Pancreas (tissue), 10 donors: Measurements from ENCODE around the gene TNIK. TPM values are rescaled to one million over a fixed set of nuclear protein-coding genes. Genes with fewer than 3 reads are reported as not detected.
A peak's percentile ranks its signal among the peaks of the same experiment; 100 is the strongest.

Source experiments
- ATAC-seq, 4 donors: fragments of 200-7000 bp; cut with Tn5 transposase; one replicate each; pipeline versions ENCODE4 v1.8.0 to v1.9.1; 2020; ENCODE audit warnings: mild to moderate bottlenecking in 4 of 4, moderate library complexity in 4 of 4
- DNase-seq, 6 donors: peaks; one replicate each; pipeline ENCODE4 v3.0.0-alpha.2; 2020
- FAIRE-seq: peaks from 2 replicates; lab custom pipeline; 2012; peaks lifted over from hg19 to GRCh38; lab: Jason Lieb, UNC
- H3K27ac ChIP-seq, 4 donors: fragments of 200-600 bp; sonication (generic); 1 replicate in 3 of 4; 2 replicates in 1 of 4; pipeline versions ENCODE4 v1.5.0 to v1.8.0; 2020
- H3K27me3 ChIP-seq, 4 donors: fragments of 200-600 bp; one replicate each; pipeline ENCODE4 v1.8.0; 2021
- H3K36me3 ChIP-seq, 3 donors: fragments of 200-600 bp; sonication (generic) in 1 of 3; one replicate each; pipeline versions ENCODE4 v1.5.0 to v1.8.0; 2020 to 2021
- H3K4me1 ChIP-seq, 3 donors: fragments of 200-600 bp; one replicate each; pipeline ENCODE4 v1.8.0; 2021
- H3K4me3 ChIP-seq, 4 donors: fragments of 200-600 bp; sonication (generic) in 2 of 4; one replicate each; pipeline versions ENCODE4 v1.5.0 to v1.8.0; 2020 to 2021
- H3K9me3 ChIP-seq, 4 donors: fragments of 200-600 bp; one replicate each; pipeline ENCODE4 v1.8.0; 2021
- CTCF ChIP-seq, 4 donors: fragments of 200-600 bp; sonication (generic) in 3 of 4; IDR thresholded peaks; one replicate each; pipeline versions ENCODE4 v1.5.0 to v1.8.0; 2021; ENCODE audit warnings: antibody characterized with exemption in 4 of 4
- WGBS, 2 donors: extraction: QIAGEN DNeasy Blood & Tissue Kit; methylation state at CpG; one replicate each; pipeline ENCODE4 v1.1.7; 2013; 5-methylcytosine and 5-hydroxymethylcytosine counted together
- intact Hi-C, 3 donors: fragments of 100-400 bp; cut with DNase I; formaldehyde crosslinking; loops; one replicate each; pipeline versions ENCODE4 v1.11.1 to v1.14.2; 2022
- polyA plus RNA-seq, 2 donors: library from polyadenylated mRNA; stranded (reverse); fragments of 200-250 nt; gene quantifications; one replicate each; pipeline ENCODE4 v1.2.3, GENCODE V29; 2013
- total RNA-seq, 6 donors: library from RNA; stranded (reverse); fragmentation: NEBNext Ultra II Directional in 4 of 6; extraction: Animal tissue kit (Norgen Biotek cat#: 25700) in 4 of 6; gene quantifications; one replicate each; pipeline versions ENCODE4 v1.2.1 to v1.2.4, GENCODE V29; 2021 to 2023
- donor health status: healthy with polysubstance abuse.
- donor health status: DM: no; HTN: no; CAD: no; lungs with moderate emphysema.
- donor health status: DM: no; HTN: no; CAD: no.
- donor health status: control.
- donor health status: control.
- donor health status: Bipolar disorder and iron deficiency.
- donor health status: DM: yes; HTN: yes; CAD: no.
- donor health status: DM: no; HTN: no; CAD: no.
- donor health status: DM: no; HTN: no; CAD: no.
- donor health status: DM: yes; HTN: yes; CAD: no.

Gene TNIK
- total and polyA plus RNA-seq, 8 donors: 3.5 to 13.6 (median 5.8) TPM

DNA sequence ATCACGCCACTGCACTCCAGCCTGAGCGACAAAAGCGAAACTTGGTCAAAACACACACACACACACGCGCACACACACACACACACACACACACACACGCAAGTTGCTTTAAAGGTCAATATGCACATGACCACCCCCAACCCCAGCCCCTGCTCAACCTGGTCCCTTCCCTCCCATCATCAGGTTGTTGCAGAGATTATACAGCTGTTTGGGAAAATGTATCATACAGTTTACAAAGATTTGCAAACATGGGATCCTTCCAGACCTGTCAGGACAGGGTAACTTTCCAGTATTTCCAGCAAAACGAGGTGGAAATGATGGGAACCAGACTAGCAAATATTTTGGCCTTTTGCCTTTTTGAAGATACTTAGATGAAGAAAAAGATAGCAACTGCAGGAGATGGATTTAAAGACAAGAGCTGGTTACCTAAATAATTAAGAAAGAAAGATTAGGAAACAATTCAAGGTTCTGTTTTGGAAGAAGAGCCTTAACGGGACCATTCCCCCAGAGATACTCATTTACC, 80.2 kb downstream of the TNIK start:
- TF ChIP-seq CTCF (IDR thresholded peaks at IDR 0.05): no peak
- no peak for ATAC-seq
- Histone ChIP-seq H3K36me3 (no peaks in the 10 kb centered on the region), H3K27me3 (no peaks in the 10 kb centered on the region), H3K27ac (no peak overlapping the region), H3K4me3 (no peak overlapping the region), H3K4me1 (peaks cover 4 to 12% (median 6%) of the 10 kb centered on the region in 3 donors), H3K9me3 (no peaks in the 10 kb centered on the region)
- intact Hi-C loops: no loop called here
- no peak for DNase-seq
- 72 to 82% methylated on average over 8 of the region's 8 CpGs for WGBS, 2 donors
- FAIRE-seq: no peak

GRCh38 chr3:171379281-171379680, 80.9 kb downstream of the TNIK start:
- TF ChIP-seq CTCF (IDR thresholded peaks at IDR 0.05): no peak
- Histone ChIP-seq H3K27ac (no peak overlapping the region), H3K36me3 (no peaks in the 10 kb centered on the region), H3K9me3 (no peaks in the 10 kb centered on the region), H3K27me3 (no peaks in the 10 kb centered on the region), H3K4me1 (peaks cover 4 to 12% (median 6%) of the 10 kb centered on the region in 3 donors), H3K4me3 (no peak overlapping the region)
- WGBS, 2 donors: 80 to 88% methylated on average over 1 of the region's 1 CpG
- intact Hi-C loops: no loop called here
- no peak for DNase-seq
- ATAC-seq: no peak
- FAIRE-seq: no peak

DNA sequence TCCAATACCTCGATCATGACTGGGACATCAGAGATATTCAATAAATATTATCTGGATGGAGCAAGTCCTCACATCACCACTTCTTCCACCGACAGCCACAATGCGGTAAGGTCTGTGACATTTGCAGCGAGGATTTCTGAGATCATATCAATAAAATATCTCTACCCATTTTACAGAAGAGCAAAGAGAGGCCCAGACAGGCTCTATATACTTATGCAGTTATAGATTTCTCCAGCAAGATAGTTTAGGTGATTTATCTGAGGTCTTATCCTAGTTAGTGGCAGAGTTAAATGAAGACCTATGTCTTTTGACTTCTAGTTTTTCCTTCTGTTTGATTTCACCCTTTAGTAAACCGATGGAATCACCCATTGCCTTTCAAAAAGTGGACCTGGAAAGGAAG, 81.6 kb downstream of the TNIK start:
- no peaks in the 10 kb centered on the region for H3K27me3 ChIP-seq
- 96 to 97% methylated on average over 5 of the region's 5 CpGs for whole genome bisulfite sequencing, 2 donors
- TF ChIP-seq CTCF (IDR thresholded peaks at IDR 0.05): no peak
- ATAC-seq (no peak), FAIRE-seq (no peak), DNase-seq (no peak)
- H3K4me3 ChIP-seq: no peak overlapping the region
- intact Hi-C loops: no loop called here
- no peak overlapping the region for H3K27ac ChIP-seq
- H3K4me1 ChIP-seq: peaks cover 4 to 12% (median 6%) of the 10 kb centered on the region in 3 donors
- H3K9me3 ChIP-seq: no peaks in the 10 kb centered on the region
- no peaks in the 10 kb centered on the region for H3K36me3 ChIP-seq

DNA sequence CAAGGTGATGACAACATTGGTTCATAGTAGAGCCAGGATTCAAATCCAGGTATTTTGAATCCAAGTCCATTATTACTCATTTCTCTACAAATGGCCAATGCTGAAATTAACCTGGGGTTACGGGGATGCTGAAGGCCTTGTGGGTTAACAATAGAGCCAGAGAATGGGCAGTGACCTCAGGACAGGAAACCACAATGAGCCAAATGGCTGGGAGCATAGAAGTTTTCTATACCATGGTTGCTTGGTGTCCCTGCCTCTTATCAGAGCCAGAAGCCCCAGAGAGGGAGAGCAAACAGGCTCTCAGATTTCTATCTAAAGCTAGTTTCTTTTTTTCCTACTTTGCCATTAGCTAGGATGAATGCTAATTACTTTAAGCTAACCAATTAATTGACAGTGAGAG, 82.3 kb downstream of the TNIK start:
- H3K9me3 ChIP-seq: no peaks in the 10 kb centered on the region
- 92 to 94% methylated on average over 1 of the region's 1 CpG for WGBS, 2 donors
- no peaks in the 10 kb centered on the region for H3K36me3 ChIP-seq
- DNase-seq (no peak), ATAC-seq (no peak), FAIRE-seq (no peak)
- H3K27ac ChIP-seq: no peak overlapping the region
- H3K4me3 ChIP-seq: no peak overlapping the region
- H3K27me3 ChIP-seq: no peaks in the 10 kb centered on the region
- TF ChIP-seq CTCF (IDR thresholded peaks at IDR 0.05): no peak
- peaks cover 4 to 8% (median 6%) of the 10 kb centered on the region in 3 donors for H3K4me1 ChIP-seq
- intact Hi-C loops: no loop called here

DNA sequence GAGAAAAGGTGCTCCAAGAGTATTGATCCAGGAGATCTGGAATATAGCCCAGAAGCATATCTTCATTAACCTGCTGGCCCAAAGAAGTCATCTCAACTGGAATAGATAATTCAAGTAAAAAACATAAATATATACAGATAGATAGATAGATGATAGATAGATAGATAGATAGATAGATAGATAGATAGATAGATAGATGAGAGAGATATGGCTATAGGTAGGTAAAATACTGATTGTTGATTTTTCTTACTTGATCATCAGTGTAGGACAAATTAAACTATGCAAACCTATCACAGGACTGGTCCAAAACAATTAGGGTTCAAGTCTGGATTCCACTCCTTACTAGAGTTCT, 83.6 kb downstream of the TNIK start:
- Histone ChIP-seq H3K4me1 (peaks cover 4 to 8% (median 6%) of the 10 kb centered on the region in 3 donors), H3K9me3 (no peaks in the 10 kb centered on the region), H3K4me3 (no peak overlapping the region), H3K27me3 (no peaks in the 10 kb centered on the region), H3K27ac (peak overlapping the region in 1 of 4 donors; percentile 31), H3K36me3 (no peaks in the 10 kb centered on the region)
- no peak for ATAC-seq
- DNase-seq: no peak
- no peak for TF ChIP-seq CTCF (IDR thresholded peaks at IDR 0.05)
- intact Hi-C loops: no loop called here
- FAIRE-seq: no peak
